ENCODE data around the gene GPX4. TPM values are rescaled to one million over a fixed set of nuclear protein-coding genes. Genes with fewer than 3 reads are reported as not detected.
A peak's percentile ranks its signal among the peaks of the same experiment; 100 is the strongest.

Gene GPX4
- total and polyA plus RNA-seq, 2 of the 13 experiments (the other 11 are each of a cell fraction or from before 2014, with no cell fraction given) = 535 to 613 TPM

DNA sequence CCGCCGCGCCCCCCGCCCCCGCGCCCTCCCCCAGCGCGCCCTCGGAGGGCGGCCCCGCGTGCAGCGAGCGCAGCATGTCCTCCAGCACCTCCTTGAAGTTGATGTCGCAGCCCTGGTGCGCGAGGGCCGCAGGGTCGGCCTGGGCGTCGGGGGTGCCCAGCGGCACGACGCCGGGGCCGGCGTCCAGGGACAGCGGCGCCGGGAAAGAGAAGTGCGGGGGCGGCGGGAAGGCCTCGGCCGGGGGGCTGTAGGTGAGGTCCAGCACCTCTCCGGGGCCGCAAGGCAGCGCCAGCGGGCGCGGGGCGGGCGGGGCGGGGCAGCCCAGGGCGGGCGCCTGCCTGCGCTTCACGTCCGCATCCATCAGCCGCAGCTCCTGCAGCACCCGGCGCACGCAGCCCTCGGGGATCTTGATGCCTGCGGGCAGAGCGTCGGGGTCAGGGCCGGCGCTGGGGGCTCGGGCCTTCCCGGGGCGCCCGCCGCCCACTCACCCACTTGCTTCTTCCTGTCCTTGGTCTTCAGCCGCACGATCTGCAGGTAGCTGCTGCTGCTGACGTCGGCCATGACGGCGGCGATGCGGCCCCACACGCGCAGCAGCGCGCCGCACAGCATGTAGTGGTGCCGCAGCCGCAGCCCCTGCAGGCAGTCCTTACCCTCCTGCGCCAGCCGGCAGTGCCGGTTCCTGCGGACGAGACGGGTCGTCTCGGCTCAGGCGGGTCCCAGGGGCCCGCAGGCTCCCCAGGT is 4.7 kb downstream of the GPX4 start (continued):
- TF ChIP-seq, protein P1, sequence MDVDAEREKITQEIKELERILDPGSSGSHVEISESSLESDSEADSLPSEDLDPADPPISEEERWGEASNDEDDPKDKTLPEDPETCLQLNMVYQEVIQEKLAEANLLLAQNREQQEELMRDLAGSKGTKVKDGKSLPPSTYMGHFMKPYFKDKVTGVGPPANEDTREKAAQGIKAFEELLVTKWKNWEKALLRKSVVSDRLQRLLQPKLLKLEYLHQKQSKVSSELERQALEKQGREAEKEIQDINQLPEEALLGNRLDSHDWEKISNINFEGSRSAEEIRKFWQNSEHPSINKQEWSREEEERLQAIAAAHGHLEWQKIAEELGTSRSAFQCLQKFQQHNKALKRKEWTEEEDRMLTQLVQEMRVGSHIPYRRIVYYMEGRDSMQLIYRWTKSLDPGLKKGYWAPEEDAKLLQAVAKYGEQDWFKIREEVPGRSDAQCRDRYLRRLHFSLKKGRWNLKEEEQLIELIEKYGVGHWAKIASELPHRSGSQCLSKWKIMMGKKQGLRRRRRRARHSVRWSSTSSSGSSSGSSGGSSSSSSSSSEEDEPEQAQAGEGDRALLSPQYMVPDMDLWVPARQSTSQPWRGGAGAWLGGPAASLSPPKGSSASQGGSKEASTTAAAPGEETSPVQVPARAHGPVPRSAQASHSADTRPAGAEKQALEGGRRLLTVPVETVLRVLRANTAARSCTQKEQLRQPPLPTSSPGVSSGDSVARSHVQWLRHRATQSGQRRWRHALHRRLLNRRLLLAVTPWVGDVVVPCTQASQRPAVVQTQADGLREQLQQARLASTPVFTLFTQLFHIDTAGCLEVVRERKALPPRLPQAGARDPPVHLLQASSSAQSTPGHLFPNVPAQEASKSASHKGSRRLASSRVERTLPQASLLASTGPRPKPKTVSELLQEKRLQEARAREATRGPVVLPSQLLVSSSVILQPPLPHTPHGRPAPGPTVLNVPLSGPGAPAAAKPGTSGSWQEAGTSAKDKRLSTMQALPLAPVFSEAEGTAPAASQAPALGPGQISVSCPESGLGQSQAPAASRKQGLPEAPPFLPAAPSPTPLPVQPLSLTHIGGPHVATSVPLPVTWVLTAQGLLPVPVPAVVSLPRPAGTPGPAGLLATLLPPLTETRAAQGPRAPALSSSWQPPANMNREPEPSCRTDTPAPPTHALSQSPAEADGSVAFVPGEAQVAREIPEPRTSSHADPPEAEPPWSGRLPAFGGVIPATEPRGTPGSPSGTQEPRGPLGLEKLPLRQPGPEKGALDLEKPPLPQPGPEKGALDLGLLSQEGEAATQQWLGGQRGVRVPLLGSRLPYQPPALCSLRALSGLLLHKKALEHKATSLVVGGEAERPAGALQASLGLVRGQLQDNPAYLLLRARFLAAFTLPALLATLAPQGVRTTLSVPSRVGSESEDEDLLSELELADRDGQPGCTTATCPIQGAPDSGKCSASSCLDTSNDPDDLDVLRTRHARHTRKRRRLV (CRISPR knock-in tag; IDR thresholded peaks at IDR 0.05) = no peak
- TF ChIP-seq, protein P2, sequence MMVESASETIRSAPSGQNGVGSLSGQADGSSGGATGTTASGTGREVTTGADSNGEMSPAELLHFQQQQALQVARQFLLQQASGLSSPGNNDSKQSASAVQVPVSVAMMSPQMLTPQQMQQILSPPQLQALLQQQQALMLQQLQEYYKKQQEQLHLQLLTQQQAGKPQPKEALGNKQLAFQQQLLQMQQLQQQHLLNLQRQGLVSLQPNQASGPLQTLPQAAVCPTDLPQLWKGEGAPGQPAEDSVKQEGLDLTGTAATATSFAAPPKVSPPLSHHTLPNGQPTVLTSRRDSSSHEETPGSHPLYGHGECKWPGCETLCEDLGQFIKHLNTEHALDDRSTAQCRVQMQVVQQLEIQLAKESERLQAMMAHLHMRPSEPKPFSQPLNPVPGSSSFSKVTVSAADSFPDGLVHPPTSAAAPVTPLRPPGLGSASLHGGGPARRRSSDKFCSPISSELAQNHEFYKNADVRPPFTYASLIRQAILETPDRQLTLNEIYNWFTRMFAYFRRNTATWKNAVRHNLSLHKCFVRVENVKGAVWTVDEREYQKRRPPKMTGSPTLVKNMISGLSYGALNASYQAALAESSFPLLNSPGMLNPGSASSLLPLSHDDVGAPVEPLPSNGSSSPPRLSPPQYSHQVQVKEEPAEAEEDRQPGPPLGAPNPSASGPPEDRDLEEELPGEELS (CRISPR knock-in tag; IDR thresholded peaks at IDR 0.05) = no peak
- no peak for TF ChIP-seq GATA4 (IDR thresholded peaks at IDR 0.05; ENCODE audit: borderline replicate concordance, low read depth)
- TF ChIP-seq KLF15 (CRISPR knock-in tag; IDR thresholded peaks at IDR 0.05; ENCODE audit: borderline replicate concordance) = no peak
- TF ChIP-seq, protein P3, sequence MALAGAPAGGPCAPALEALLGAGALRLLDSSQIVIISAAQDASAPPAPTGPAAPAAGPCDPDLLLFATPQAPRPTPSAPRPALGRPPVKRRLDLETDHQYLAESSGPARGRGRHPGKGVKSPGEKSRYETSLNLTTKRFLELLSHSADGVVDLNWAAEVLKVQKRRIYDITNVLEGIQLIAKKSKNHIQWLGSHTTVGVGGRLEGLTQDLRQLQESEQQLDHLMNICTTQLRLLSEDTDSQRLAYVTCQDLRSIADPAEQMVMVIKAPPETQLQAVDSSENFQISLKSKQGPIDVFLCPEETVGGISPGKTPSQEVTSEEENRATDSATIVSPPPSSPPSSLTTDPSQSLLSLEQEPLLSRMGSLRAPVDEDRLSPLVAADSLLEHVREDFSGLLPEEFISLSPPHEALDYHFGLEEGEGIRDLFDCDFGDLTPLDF (CRISPR knock-in tag; IDR thresholded peaks at IDR 0.05) = no peak
- TF ChIP-seq, protein P4, sequence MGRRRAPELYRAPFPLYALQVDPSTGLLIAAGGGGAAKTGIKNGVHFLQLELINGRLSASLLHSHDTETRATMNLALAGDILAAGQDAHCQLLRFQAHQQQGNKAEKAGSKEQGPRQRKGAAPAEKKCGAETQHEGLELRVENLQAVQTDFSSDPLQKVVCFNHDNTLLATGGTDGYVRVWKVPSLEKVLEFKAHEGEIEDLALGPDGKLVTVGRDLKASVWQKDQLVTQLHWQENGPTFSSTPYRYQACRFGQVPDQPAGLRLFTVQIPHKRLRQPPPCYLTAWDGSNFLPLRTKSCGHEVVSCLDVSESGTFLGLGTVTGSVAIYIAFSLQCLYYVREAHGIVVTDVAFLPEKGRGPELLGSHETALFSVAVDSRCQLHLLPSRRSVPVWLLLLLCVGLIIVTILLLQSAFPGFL (CRISPR knock-in tag; IDR thresholded peaks at IDR 0.05) = no peak
- TF ChIP-seq STAG1 (CRISPR knock-in tag; IDR thresholded peaks at IDR 0.05) = no peak
- TF ChIP-seq ZC3H13 (CRISPR knock-in tag; IDR thresholded peaks at IDR 0.05) = no peak
- no peak for TF ChIP-seq ZNF792 (CRISPR knock-in tag; IDR thresholded peaks at IDR 0.05)
- no peak for TF ChIP-seq CEBPB (IDR thresholded peaks at IDR 0.05; ENCODE audit: borderline replicate concordance, low read depth, low read length)
- TF ChIP-seq ZMYM4 (CRISPR knock-in tag; IDR thresholded peaks at IDR 0.05) = no peak
- TF ChIP-seq KLF6 (CRISPR knock-in tag; IDR thresholded peaks at IDR 0.05) = no peak
- TF ChIP-seq ZNF253 (CRISPR knock-in tag; IDR thresholded peaks at IDR 0.05; ENCODE audit: borderline replicate concordance) = no peak
- no peak for TF ChIP-seq ZNF556 (CRISPR knock-in tag; IDR thresholded peaks at IDR 0.05; ENCODE audit: borderline replicate concordance)
- TF ChIP-seq FOXA1 (IDR thresholded peaks at IDR 0.05) = no peak
- TF ChIP-seq FOXA1 (CRISPR knock-in tag; IDR thresholded peaks at IDR 0.05) = no peak
- TF ChIP-seq XBP1 (CRISPR knock-in tag; IDR thresholded peaks at IDR 0.05) = no peak
- no peak for TF ChIP-seq HMGA1 (CRISPR knock-in tag; conservative IDR thresholded peaks at IDR 0.05)
- TF ChIP-seq POLR2A (IDR thresholded peaks at IDR 0.05; ENCODE audit: insufficient read depth in 1 of 2, low read depth in 2 of 2, low read length in 2 of 2) = peak in 1 of 2 experiments; percentile 31; a peak in 2 of 4 replicates
- peak; percentile 75 for TF ChIP-seq AGO1 (IDR thresholded peaks at IDR 0.05; ENCODE audit: low read depth, low read length, poor library complexity, severe bottlenecking)
- TF ChIP-seq AGO2 (optimal IDR thresholded peaks at IDR 0.05; ENCODE audit: low read depth, low read length) = peak; percentile 90
- TF ChIP-seq SIN3B (IDR thresholded peaks at IDR 0.05; ENCODE audit: low read length) = no peak
- TF ChIP-seq ZNF263 (CRISPR knock-in tag; IDR thresholded peaks at IDR 0.05) = no peak
- TF ChIP-seq ZKSCAN1 (IDR thresholded peaks at IDR 0.05; ENCODE audit: low read length) = no peak
